DND-41 (cell line): ENCODE data around the gene SLC35E3.

Experiments used
- ATAC-seq: fragments of 200-7000 bp; cut with Tn5 transposase; 3 replicates; pipeline ENCODE4 v1.9.1; 2021; ENCODE audit warnings: low read depth; ENCODE audit not compliant: insufficient read depth
- DNase-seq: peaks from one replicate; pipeline ENCODE4 v3.0.0-alpha.2; 2020
- H2AFZ ChIP-seq: 2 replicates; pipeline ENCODE4 v1.6.0; 2012; ENCODE audit warnings: low read depth, low read length
- H3K27ac ChIP-seq: 2 replicates; pipeline ENCODE4 v1.5.1; 2012; ENCODE audit warnings: low read length, inconsistent platforms
- H3K27me3 ChIP-seq: fragments of 200-600 bp; sonication (generic); 2 replicates; pipeline ENCODE4 v1.6.0; 2012; ENCODE audit warnings: low read length, mild to moderate bottlenecking, inconsistent platforms; ENCODE audit not compliant: insufficient read depth, poor library complexity
- H3K36me3 ChIP-seq: 2 replicates; pipeline ENCODE4 v1.5.1; 2012; ENCODE audit warnings: low read length, inconsistent platforms; ENCODE audit not compliant: insufficient read depth
- H3K4me1 ChIP-seq: 2 replicates; pipeline ENCODE4 v1.5.1; 2012; ENCODE audit warnings: mild to moderate bottlenecking, low read length; ENCODE audit not compliant: insufficient read depth
- H3K4me2 ChIP-seq: 2 replicates; pipeline ENCODE4 v1.6.0; 2012; ENCODE audit warnings: mild to moderate bottlenecking, moderate library complexity, low read length, inconsistent platforms; ENCODE audit not compliant: insufficient read depth
- H3K4me3 ChIP-seq, 2 experiments: fragments of 200-600 bp in 1 of 2; shearing (Covaris generic) in 1 of 2; 2 replicates each; pipeline ENCODE4 v1.5.1; 2012 to 2016; ENCODE audit warnings: inconsistent platforms in 2 of 2, low read length in 2 of 2, mild to moderate bottlenecking in 2 of 2, low read depth in 1 of 2, moderate library complexity in 1 of 2
- H3K79me2 ChIP-seq: 2 replicates; pipeline ENCODE4 v1.6.0; 2012; ENCODE audit warnings: low read length, inconsistent platforms; ENCODE audit not compliant: insufficient read depth
- H3K9ac ChIP-seq: 2 replicates; pipeline ENCODE4 v1.6.0; 2012; ENCODE audit warnings: low read depth, mild to moderate bottlenecking, inconsistent platforms, low read length, moderate library complexity
- H3K9me3 ChIP-seq: 2 replicates; pipeline ENCODE4 v1.5.1; 2012; ENCODE audit warnings: low read length, moderate library complexity, mild to moderate bottlenecking, inconsistent platforms; ENCODE audit not compliant: insufficient read depth, severe bottlenecking
- H4K20me1 ChIP-seq: 2 replicates; pipeline ENCODE4 v1.6.0; 2012; ENCODE audit warnings: low read length; ENCODE audit not compliant: insufficient read depth
- CTCF ChIP-seq: IDR thresholded peaks from 2 replicates; pipeline ENCODE4 v1.5.1; 2012; ENCODE audit warnings: borderline replicate concordance, low read length, moderate library complexity, mild to moderate bottlenecking; ENCODE audit not compliant: poor library complexity, severe bottlenecking; ENCODE audit errors: extremely low read depth
- EZH2 ChIP-seq: IDR thresholded peaks from 3 replicates; pipeline ENCODE4 v1.6.1; 2012; ENCODE audit warnings: borderline replicate concordance, low read depth, mild to moderate bottlenecking, moderate library complexity, low read length, inconsistent platforms; ENCODE audit not compliant: severe bottlenecking

The SLC35E3 gene

GRCh38 chr12:68750506-68750905 is 4.5 kb downstream of the SLC35E3 start:
- Histone ChIP-seq H3K4me3 (no peak overlapping the region), H3K27ac (no peak overlapping the region), H4K20me1 (no peaks in the 10 kb centered on the region), H3K36me3 (peaks cover 49% of the 10 kb centered on the region), H2AFZ (no peak overlapping the region), H3K4me2 (no peak overlapping the region; the same call in 1 of the 2 replicates), H3K4me1 (peaks cover 30% of the 10 kb centered on the region), H3K79me2 (peaks cover 36% of the 10 kb centered on the region), H3K9me3 (no peaks in the 10 kb centered on the region), H3K9ac (no peak overlapping the region), H3K27me3 (no peaks in the 10 kb centered on the region)
- DNase-seq (no peak), ATAC-seq (no peak)
- TF ChIP-seq CTCF (no peak), EZH2 (no peak)

GRCh38 chr12:68755536-68756243 is 9.7 kb downstream of the SLC35E3 start:
- TF ChIP-seq EZH2 (no peak), CTCF (no peak)
- H2AFZ ChIP-seq = no peak overlapping the region
- H3K4me2 ChIP-seq = no peak overlapping the region
- H3K4me3 ChIP-seq = no peak overlapping the region
- H4K20me1 ChIP-seq = no peaks in the 10 kb centered on the region
- H3K36me3 ChIP-seq = peaks cover 47% of the 10 kb centered on the region
- no peak for ATAC-seq
- no peaks in the 10 kb centered on the region for H3K79me2 ChIP-seq
- H3K9me3 ChIP-seq = no peaks in the 10 kb centered on the region
- H3K9ac ChIP-seq = no peak overlapping the region
- no peak for DNase-seq
- no peaks in the 10 kb centered on the region for H3K27me3 ChIP-seq
- H3K4me1 ChIP-seq = no peaks in the 10 kb centered on the region
- H3K27ac ChIP-seq = no peak overlapping the region

DNA sequence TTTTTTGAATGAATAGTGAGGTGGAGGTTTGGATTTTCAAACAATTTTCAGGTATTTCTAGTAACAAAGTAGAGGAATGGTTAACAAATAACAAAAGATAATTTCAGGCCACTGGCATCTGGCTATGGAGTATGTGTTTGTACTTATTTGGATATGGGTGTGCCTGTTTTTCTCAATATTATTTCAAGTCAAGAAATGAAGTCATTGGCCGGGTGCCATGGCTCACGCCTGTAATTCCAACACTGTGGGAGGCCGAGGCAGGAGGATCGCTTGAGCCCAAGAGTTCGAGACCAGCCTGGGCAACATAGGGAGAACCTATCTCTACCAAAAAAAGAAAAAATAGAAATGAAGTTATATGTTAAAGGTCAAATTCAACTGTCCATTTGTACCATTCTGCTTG is 13.9 kb downstream of the SLC35E3 start:
- DNase-seq = no peak
- Histone ChIP-seq H3K79me2 (no peaks in the 10 kb centered on the region), H3K4me3 (no peak overlapping the region), H3K36me3 (peaks cover 51% of the 10 kb centered on the region), H3K9me3 (no peaks in the 10 kb centered on the region), H3K9ac (no peak overlapping the region), H3K4me1 (no peaks in the 10 kb centered on the region), H3K27ac (no peak overlapping the region), H3K27me3 (no peaks in the 10 kb centered on the region), H4K20me1 (no peaks in the 10 kb centered on the region), H3K4me2 (no peak overlapping the region), H2AFZ (no peak overlapping the region)
- no peak for TF ChIP-seq EZH2
- no peak for TF ChIP-seq CTCF
- no peak for ATAC-seq
